Tibial nerve (tissue), 4 donors: ENCODE results near the gene TENM3.

Source experiments
- CTCF ChIP-seq, 5 experiments: fragments of 200-600 bp in 3 of 5; fragments of 450-650 bp in 2 of 5; sonication (generic) in 3 of 5; IDR thresholded peaks; one replicate each; pipeline ENCODE4 v1.5.1; 2016 to 2019; ENCODE audit warnings: antibody characterized with exemption in 5 of 5, mild to moderate bottlenecking in 3 of 5, moderate library complexity in 2 of 5
- EP300 ChIP-seq, 2 donors: sonication (generic); formaldehyde crosslinking; IDR thresholded peaks; one replicate each; pipeline ENCODE4 v1.6.1; 2017; ENCODE audit warnings: antibody characterized with exemption in 2 of 2, mild to moderate bottlenecking in 1 of 2
- POLR2A ChIP-seq, 2 donors: fragments of 450-650 bp; IDR thresholded peaks; one replicate each; pipeline ENCODE4 v1.6.1; 2017; ENCODE audit warnings: antibody characterized with exemption in 2 of 2, mild to moderate bottlenecking in 2 of 2, moderate library complexity in 2 of 2

GRCh38 chr4:182519528-182519927, 276.3 kb downstream of the TENM3 start:
- TF ChIP-seq CTCF (IDR thresholded peaks at IDR 0.05), result no peak
- no peak for TF ChIP-seq POLR2A (IDR thresholded peaks at IDR 0.05)
- TF ChIP-seq EP300 (IDR thresholded peaks at IDR 0.05), result no peak
